HL-60 (cell line): ENCODE measurements around the gene ELN.

Experiments used
- DNase-seq, 2 experiments: peaks; one replicate each; pipeline ENCODE4 v3.0.0-alpha.2; 2010 to 2020; ENCODE audit warnings: low read depth in 1 of 2, low spot score in 1 of 2
- H3K27ac ChIP-seq: fragments of 250-450 bp; sonication (Bioruptor Pico); replicated peaks from 2 replicates; pipeline ENCODE4 v1.5.1; 2020; ENCODE audit warnings: mild to moderate bottlenecking, moderate library complexity
- H3K27me3 ChIP-seq: fragments of 250-450 bp; sonication (Bioruptor Pico); 2 replicates; pipeline ENCODE4 v1.5.1; 2021; ENCODE audit warnings: mild to moderate bottlenecking, moderate library complexity; ENCODE audit not compliant: insufficient read depth, poor library complexity, severe bottlenecking
- H3K4me3 ChIP-seq: replicated peaks from 2 replicates; pipeline ENCODE4 v1.5.1; 2011; ENCODE audit warnings: mild to moderate bottlenecking, control low read depth, low read length; ENCODE audit not compliant: insufficient read depth
- CTCF ChIP-seq: IDR thresholded peaks from one replicate; pipeline ENCODE4 v1.5.1; 2011; ENCODE audit warnings: low read length, control low read depth, inconsistent platforms; ENCODE audit not compliant: insufficient read depth
- GABPA ChIP-seq: IDR thresholded peaks from 2 replicates; pipeline ENCODE4 v1.6.1; 2012; ENCODE audit warnings: low read depth
- POLR2AphosphoS5 ChIP-seq: IDR thresholded peaks from 2 replicates; pipeline ENCODE4 v1.6.1; 2012; ENCODE audit warnings: low read depth
- REST ChIP-seq: IDR thresholded peaks from 2 replicates; pipeline ENCODE4 v1.6.1; 2012; ENCODE audit warnings: low read depth; ENCODE audit not compliant: insufficient replicate concordance
- SPI1 ChIP-seq: IDR thresholded peaks from 2 replicates; pipeline ENCODE4 v1.6.1; 2012; ENCODE audit warnings: low read depth, mild to moderate bottlenecking, borderline replicate concordance

ELN gene

GRCh38 chr7:74105992-74106391 is 78.0 kb downstream of the ELN start:
- H3K4me3 ChIP-seq, result no peak overlapping the region
- H3K27me3 ChIP-seq, result no peaks in the 10 kb centered on the region
- no peak for TF ChIP-seq GABPA
- no peak for TF ChIP-seq CTCF
- TF ChIP-seq POLR2AphosphoS5, result no peak
- TF ChIP-seq SPI1, result no peak
- no peak for TF ChIP-seq REST
- H3K27ac ChIP-seq, result no peak overlapping the region
- no peak for DNase-seq

GRCh38 chr7:74106846-74107245 is 78.9 kb downstream of the ELN start:
- no peak overlapping the region for H3K4me3 ChIP-seq
- TF ChIP-seq GABPA (no peak), REST (no peak), POLR2AphosphoS5 (no peak), SPI1 (no peak), CTCF (no peak)
- no peaks in the 10 kb centered on the region for H3K27me3 ChIP-seq
- no peak for DNase-seq
- no peak overlapping the region for H3K27ac ChIP-seq

GRCh38 chr7:74115326-74115725 is 87.4 kb downstream of the ELN start:
- no peak overlapping the region for H3K27ac ChIP-seq
- DNase-seq, result no peak
- TF ChIP-seq POLR2AphosphoS5, result no peak
- TF ChIP-seq SPI1, result no peak
- TF ChIP-seq CTCF, result no peak
- TF ChIP-seq REST, result no peak
- no peak for TF ChIP-seq GABPA
- no peak overlapping the region for H3K4me3 ChIP-seq
- no peaks in the 10 kb centered on the region for H3K27me3 ChIP-seq
